Testis (tissue), 2 donors: ENCODE results near the gene EPHA6.

Experiments
- CTCF ChIP-seq, 3 experiments: fragments of 450-650 bp in 2 of 3; fragments of 200-600 bp in 1 of 3; sonication (generic) in 1 of 3; IDR thresholded peaks; one replicate each; pipeline ENCODE4 v1.5.1; 2016 to 2019; ENCODE audit warnings: antibody characterized with exemption in 3 of 3, mild to moderate bottlenecking in 2 of 3, moderate library complexity in 1 of 3
- POLR2A ChIP-seq: fragments of 450-650 bp; IDR thresholded peaks from one replicate; pipeline ENCODE4 v1.6.1; 2017; ENCODE audit warnings: antibody characterized with exemption, mild to moderate bottlenecking, moderate library complexity

- TF ChIP-seq CTCF (IDR thresholded peaks at IDR 0.05) (no peak), POLR2A (no peak)
Measured at GRCh38 chr3:97066531-97066930, 252.1 kb downstream of the EPHA6 start.
